Spleen (tissue), 11 donors: ENCODE results near the gene SNAP47. TPM values are rescaled to one million over a fixed set of nuclear protein-coding genes. Genes with fewer than 3 reads are reported as not detected.

Experiments used
- DNase-seq: peaks from one replicate; pipeline ENCODE4 v3.0.0-alpha.2; 2020
- H3K27ac ChIP-seq, 8 donors: fragments of 200-600 bp; sonication (generic) in 7 of 8; 1 replicate in 4 of 8; 2 replicates in 4 of 8; pipeline versions ENCODE4 v1.5.0 to v1.8.0; 2016 to 2021; ENCODE audit warnings: inconsistent platforms in 4 of 8, mild to moderate bottlenecking in 4 of 8, moderate library complexity in 1 of 8
- H3K27me3 ChIP-seq, 7 donors: fragments of 200-600 bp; sonication (generic) in 6 of 7; replicated peaks in 1 of 7; 1 replicate in 4 of 7; 2 replicates in 3 of 7; pipeline versions ENCODE4 v1.5.0 to v1.8.0; 2016 to 2021; ENCODE audit warnings: inconsistent platforms in 3 of 7, mild to moderate bottlenecking in 1 of 7
- H3K36me3 ChIP-seq, 6 donors: fragments of 200-600 bp; sonication (generic) in 5 of 6; 1 replicate in 4 of 6; 2 replicates in 2 of 6; pipeline versions ENCODE4 v1.5.0 to v1.8.0; 2016 to 2021; ENCODE audit warnings: inconsistent platforms in 2 of 6
- H3K4me1 ChIP-seq, 6 donors: fragments of 200-600 bp; sonication (generic) in 5 of 6; 1 replicate in 3 of 6; 2 replicates in 3 of 6; pipeline versions ENCODE4 v1.5.0 to v1.8.0; 2016 to 2021; ENCODE audit warnings: inconsistent platforms in 3 of 6
- H3K4me3 ChIP-seq, 8 donors: fragments of 200-600 bp; sonication (generic) in 7 of 8; 1 replicate in 4 of 8; 2 replicates in 4 of 8; pipeline versions ENCODE4 v1.5.0 to v1.8.0; 2016 to 2021; ENCODE audit warnings: inconsistent platforms in 4 of 8, mild to moderate bottlenecking in 4 of 8, moderate library complexity in 2 of 8
- H3K9me3 ChIP-seq, 8 donors: fragments of 200-600 bp; sonication (generic) in 7 of 8; 1 replicate in 4 of 8; 2 replicates in 4 of 8; pipeline versions ENCODE4 v1.5.0 to v1.8.0; 2016 to 2021; ENCODE audit warnings: inconsistent platforms in 4 of 8
- CTCF ChIP-seq, 11 experiments: fragments of 200-600 bp in 7 of 11; fragments of 450-650 bp in 4 of 11; sonication (generic) in 4 of 11; IDR thresholded peaks in 8 of 11; conservative IDR thresholded peaks in 3 of 11; 1 replicate in 7 of 11; 2 replicates in 4 of 11; pipeline versions ENCODE4 v1.4.0 to v1.8.0; 2016 to 2021; ENCODE audit warnings: antibody characterized with exemption in 11 of 11, inconsistent platforms in 4 of 11, mild to moderate bottlenecking in 1 of 11
- POLR2A ChIP-seq, 3 donors: fragments of 450-650 bp; IDR thresholded peaks; one replicate each; pipeline ENCODE4 v1.5.1; 2017; ENCODE audit warnings: antibody characterized with exemption in 3 of 3, mild to moderate bottlenecking in 1 of 3
- POLR2AphosphoS5 ChIP-seq, 3 donors: sonication (generic); formaldehyde crosslinking; IDR thresholded peaks; one replicate each; pipeline ENCODE4 v1.5.1; 2017; ENCODE audit warnings: antibody characterized with exemption in 3 of 3
- WGBS, 5 donors: extraction: QIAGEN DNeasy Blood & Tissue Kit in 3 of 5; methylation state at CpG; one replicate each; pipeline versions ENCODE4 v1.1.5 to v1.1.7; 2013 to 2018; 5-methylcytosine and 5-hydroxymethylcytosine counted together
- intact Hi-C: fragments of 100-400 bp; cut with DNase I; formaldehyde crosslinking; loops from one replicate; pipeline ENCODE4 v1.15.0; 2023; ENCODE audit warnings: low total_unique reads
- polyA plus RNA-seq, 3 donors: library from polyadenylated mRNA; stranded (reverse); fragments of 200-250 nt; gene quantifications; one replicate each; pipeline ENCODE4 v1.2.1, GENCODE V29; 2013
- total RNA-seq, 7 donors: library from RNA; depleted of rRNA in 3 of 7; stranded (reverse); fragments of >200 nt in 3 of 7; fragmentation: NEBNext Ultra II Directional in 4 of 7; extraction: Animal tissue kit (Norgen Biotek cat#: 25700) in 4 of 7; gene quantifications; one replicate each; pipeline versions ENCODE4 v1.1.0 to v1.2.1, GENCODE V29; 2016 to 2021
- donor health status: healthy with polysubstance abuse.
- donor health status: DM: no; HTN: no; CAD: no; lungs with moderate emphysema.
- donor health status: DM: no; HTN: no; CAD: no.
- donor health status: Bipolar disorder and iron deficiency.
- donor health status: healthy.
- donor health status: DM: no; HTN: no; CAD: no.
- donor health status: DM: yes; HTN: yes; CAD: no.

Gene SNAP47
- total and polyA plus RNA-seq, 10 donors = 10.0 to 42.7 (median 22.1) TPM

GRCh38 chr1:227769936-227770494 lies 34.8 kb downstream of the SNAP47 start:
- H3K9me3 ChIP-seq = no peaks in the 10 kb centered on the region
- intact Hi-C loops = no loop called here
- TF ChIP-seq POLR2A (IDR thresholded peaks at IDR 0.05) = no peak
- no peak for TF ChIP-seq CTCF (IDR thresholded peaks at IDR 0.05 in 8 of 11, conservative IDR thresholded peaks at IDR 0.05 in 3 of 11)
- no peak for TF ChIP-seq POLR2AphosphoS5 (IDR thresholded peaks at IDR 0.05)
- no peaks in the 10 kb centered on the region for H3K27me3 ChIP-seq
- peak; percentile 54 for DNase-seq
- 94 to 99% (median 96%) methylated on average over 10 to 15 of the region's 15 CpGs for WGBS, 5 donors
- no peak overlapping the region for H3K27ac ChIP-seq
- H3K4me1 ChIP-seq = peaks cover 12 to 47% (median 34%) of the 10 kb centered on the region in 6 donors
- H3K4me3 ChIP-seq = no peak overlapping the region
- peaks cover 0 to 77% (median 23%) of the 10 kb centered on the region in 6 donors for H3K36me3 ChIP-seq

- TF ChIP-seq CTCF (IDR thresholded peaks at IDR 0.05 in 8 of 11, conservative IDR thresholded peaks at IDR 0.05 in 3 of 11) = no peak
- TF ChIP-seq POLR2A (IDR thresholded peaks at IDR 0.05) = no peak
- no peak for TF ChIP-seq POLR2AphosphoS5 (IDR thresholded peaks at IDR 0.05)
- Histone ChIP-seq H3K27me3 (no peaks in the 10 kb centered on the region), H3K9me3 (no peaks in the 10 kb centered on the region), H3K36me3 (peaks cover 0 to 78% (median 28%) of the 10 kb centered on the region in 6 donors), H3K27ac (no peak overlapping the region), H3K4me3 (no peak overlapping the region), H3K4me1 (peaks cover 11 to 41% (median 26%) of the 10 kb centered on the region in 6 donors)
- WGBS, 5 donors = 95 to 99% (median 96%) methylated on average over 13 of the region's 13 CpGs
- peak; percentile 66 for DNase-seq
- intact Hi-C loops = no loop called here
Measured at GRCh38 chr1:227770812-227771211, 35.6 kb downstream of the SNAP47 start.

GRCh38 chr1:227771326-227771725 lies 36.1 kb downstream of the SNAP47 start:
- intact Hi-C loops = no loop called here
- Histone ChIP-seq H3K4me1 (peaks cover 6 to 36% (median 21%) of the 10 kb centered on the region in 6 donors), H3K36me3 (peaks cover 0 to 83% (median 33%) of the 10 kb centered on the region in 6 donors), H3K4me3 (no peak overlapping the region), H3K9me3 (no peaks in the 10 kb centered on the region), H3K27ac (no peak overlapping the region), H3K27me3 (no peaks in the 10 kb centered on the region)
- WGBS, 5 donors = 90 to 96% (median 95%) methylated on average over 3 to 8 of the region's 8 CpGs
- DNase-seq = peak; percentile 59
- no peak for TF ChIP-seq POLR2A (IDR thresholded peaks at IDR 0.05)

GRCh38 chr1:227771771-227772170 lies 36.5 kb downstream of the SNAP47 start:
- H3K9me3 ChIP-seq = no peaks in the 10 kb centered on the region
- 80 to 95% (median 91%) methylated on average over 7 of the region's 7 CpGs for WGBS, 5 donors
- H3K27ac ChIP-seq = no peak overlapping the region
- H3K27me3 ChIP-seq = no peaks in the 10 kb centered on the region
- intact Hi-C loops = no loop called here
- peaks cover 0 to 86% (median 37%) of the 10 kb centered on the region in 6 donors for H3K36me3 ChIP-seq
- peaks cover 4 to 32% (median 16%) of the 10 kb centered on the region in 6 donors for H3K4me1 ChIP-seq
- peak; percentile 65 for DNase-seq
- TF ChIP-seq POLR2A (IDR thresholded peaks at IDR 0.05) (no peak), CTCF (IDR thresholded peaks at IDR 0.05 in 8 of 11, conservative IDR thresholded peaks at IDR 0.05 in 3 of 11) (no peak), POLR2AphosphoS5 (IDR thresholded peaks at IDR 0.05) (no peak)
- H3K4me3 ChIP-seq = no peak overlapping the region
